HepG2 (cell line): ENCODE measurements around the gene IMPDH1. TPM values are rescaled to one million over a fixed set of nuclear protein-coding genes. Genes with fewer than 3 reads are reported as not detected.

ENCODE experiments used
- ATAC-seq: fragments of 200-7000 bp; cut with Tn5 transposase; 3 replicates; pipeline ENCODE4 v1.9.1; 2020; ENCODE audit warnings: mild to moderate bottlenecking, moderate library complexity
- BruUV-seq: library from RNA; stranded (reverse); fragments of 400-500 nt; replicated peaks from 2 replicates; lab custom pipeline; 2021; lab: Mats Ljungman, UMichigan
- CTCF ChIA-PET: fragments of 300-600 bp; formaldehyde crosslinking; extraction: SDS; loops from one replicate; lab custom pipeline; 2021; ENCODE audit warnings: low total read pairs, inconsistent platforms, low intra/inter-chr PET ratio; lab: Yijun Ruan, JAX
- POLR2A ChIA-PET: fragments of 350-600 bp; sonication (Branson Sonifier 250); formaldehyde crosslinking; loops from one replicate; lab custom pipeline; 2020; ENCODE audit warnings: antibody characterized with exemption, inconsistent platforms; lab: Yijun Ruan, JAX
- DNase-seq: peaks from one replicate; pipeline ENCODE4 v3.0.0-alpha.2; 2015; ENCODE audit warnings: low spot score
- FAIRE-seq: peaks from 3 replicates; lab custom pipeline; 2011; peaks lifted over from hg19 to GRCh38; lab: Jason Lieb, UNC
- H2AFZ ChIP-seq: one replicate; pipeline ENCODE4 v1.6.1; 2011; ENCODE audit warnings: low read length, inconsistent platforms
- H3K27ac ChIP-seq: fragments of 300-600 bp; 3 replicates; pipeline ENCODE4 v1.8.0; 2011; ENCODE audit warnings: mixed run types, mild to moderate bottlenecking, mixed read lengths, low read length, inconsistent platforms; ENCODE audit not compliant: insufficient read depth; ENCODE audit errors: extremely low read length
- H3K27me3 ChIP-seq, 2 experiments: fragments of 200-600 bp in 1 of 2; 2 replicates in 1 of 2; 3 replicates in 1 of 2; pipeline versions ENCODE4 v1.6.0 to v1.8.0; 2011; ENCODE audit warnings: low read length in 2 of 2, mild to moderate bottlenecking in 2 of 2, moderate library complexity in 2 of 2, inconsistent platforms in 1 of 2; ENCODE audit not compliant: insufficient read depth in 2 of 2, control insufficient read depth in 1 of 2
- H3K36me3 ChIP-seq, 2 experiments: fragments of 200-600 bp in 1 of 2; replicated peaks in 1 of 2; 2 replicates in 1 of 2; 3 replicates in 1 of 2; pipeline versions ENCODE4 v1.5.1 to v1.8.0; 2011; ENCODE audit warnings: low read length in 2 of 2, inconsistent platforms in 1 of 2; ENCODE audit not compliant: insufficient read depth in 2 of 2, control insufficient read depth in 1 of 2
- H3K4me1 ChIP-seq: 2 replicates; pipeline ENCODE4 v1.5.1; 2012; ENCODE audit warnings: low read length, inconsistent platforms; ENCODE audit not compliant: insufficient read depth
- H3K4me2 ChIP-seq: 2 replicates; pipeline ENCODE4 v1.6.0; 2011; ENCODE audit warnings: low read depth, low read length, inconsistent platforms
- H3K4me3 ChIP-seq, 3 experiments: fragments of 200-600 bp in 1 of 3; sonication (generic), shearing (Covaris generic) in 1 of 3; replicated peaks in 1 of 3; 2 replicates each; pipeline ENCODE4 v1.5.1; 2011 to 2016; ENCODE audit warnings: low read length in 3 of 3, inconsistent platforms in 2 of 3, low read depth in 2 of 3, mild to moderate bottlenecking in 2 of 3, control low read depth in 1 of 3, mixed read lengths in 1 of 3; ENCODE audit not compliant: insufficient read depth in 1 of 3
- H3K79me2 ChIP-seq: one replicate; pipeline ENCODE4 v1.6.1; 2011; ENCODE audit warnings: low read length, inconsistent platforms; ENCODE audit not compliant: insufficient read depth
- H3K9ac ChIP-seq: 2 replicates; pipeline ENCODE4 v1.6.0; 2011; ENCODE audit warnings: mild to moderate bottlenecking, low read depth, low read length, inconsistent platforms; ENCODE audit not compliant: insufficient read depth
- H3K9me3 ChIP-seq: 2 replicates; pipeline ENCODE4 v1.5.1; 2012; ENCODE audit warnings: mild to moderate bottlenecking, low read length
- H4K20me1 ChIP-seq: 2 replicates; pipeline ENCODE4 v1.6.0; 2011; ENCODE audit warnings: inconsistent platforms, mild to moderate bottlenecking, low read length, moderate library complexity; ENCODE audit not compliant: insufficient read depth
- DZIP1 ChIP-seq: sonication (generic); formaldehyde crosslinking; IDR thresholded peaks from 2 replicates; pipeline ENCODE4 v1.5.0; 2020; ENCODE audit warnings: mild to moderate bottlenecking, missing genetic modification reagents
- HOXA9 ChIP-seq: sonication (generic); formaldehyde crosslinking; IDR thresholded peaks from 2 replicates; pipeline ENCODE4 v1.8.1; 2022; ENCODE audit warnings: missing genetic modification reagents, mild to moderate bottlenecking, moderate library complexity, borderline replicate concordance
- ZBTB4 ChIP-seq: sonication (generic); formaldehyde crosslinking; IDR thresholded peaks from 2 replicates; pipeline ENCODE4 v1.4.0; 2020; ENCODE audit warnings: missing genetic modification reagents, mild to moderate bottlenecking, borderline replicate concordance
- ZNF724P ChIP-seq: sonication (generic); formaldehyde crosslinking; IDR thresholded peaks from 2 replicates; pipeline ENCODE4 v1.8.0; 2022; ENCODE audit warnings: missing genetic modification reagents, borderline replicate concordance
- WGBS: methylation state at CpG from one replicate; pipeline ENCODE4 v1.1.6; 2017; ENCODE audit warnings: low lambda C conversion rate; 5-methylcytosine and 5-hydroxymethylcytosine counted together
- in situ Hi-C: cut with HindIII; loops from 2 replicates; pipeline ENCODE4 v1.10.0; 2017; ENCODE audit warnings: low pct_unique_long_range_greater_than_20kb; ENCODE audit not compliant: extremely low pct_ligation_motif_present
- intact Hi-C: fragments of 100-400 bp; cut with micrococcal nuclease; formaldehyde crosslinking; loops from one replicate; pipeline ENCODE4 v1.10.0; 2022; ENCODE audit not compliant: unreplicated experiment
- polyA plus RNA-seq, 8 experiments: library from polyadenylated mRNA; depleted of rRNA in 3 of 8; stranded (reverse) in 7 of 8; unstranded in 1 of 8; fragments of >200 nt; fragmentation: Illumina TruSeq in 4 of 8; extraction: Trizol in 4 of 8; gene quantifications; 2 replicates each; pipeline versions ENCODE4 v1.2.1 to v1.2.3, GENCODE V29; 2011 to 2016; ENCODE audit warnings: low read depth in 4 of 8, missing spikeins in 1 of 8, mixed read lengths in 1 of 8; ENCODE audit not compliant: insufficient read depth in 1 of 8
- total RNA-seq, 5 experiments: library from RNA; depleted of rRNA; stranded (reverse); fragments of >200 nt; fragmentation: Illumina TruSeq; extraction: Trizol; gene quantifications; 2 replicates each; pipeline ENCODE4 v1.2.3, GENCODE V29; 2016; ENCODE audit warnings: low read depth in 1 of 5

Gene IMPDH1
- total and polyA plus RNA-seq, 2 of the 13 experiments (the other 11 are each of a cell fraction or from before 2014, with no cell fraction given) = 22.8 to 34.0 TPM

- TF ChIP-seq ZBTB4 (CRISPR knock-in tag) = no peak
- TF ChIP-seq HOXA9 = no peak
Measured at GRCh38 chr7:128419257-128419656, 9.5 kb upstream of the IMPDH1 start (continued).

GRCh38 chr7:128417071-128417470, 7.3 kb upstream of the IMPDH1 start:
- DNase-seq = no peak
- ChIA-PET POLR2A (no interaction called here), CTCF (no interaction called here)
- Histone ChIP-seq H3K9me3 (no peaks in the 10 kb centered on the region), H2AFZ (no peak overlapping the region), H3K4me2 (no peak overlapping the region), H3K27ac (no peak overlapping the region), H3K27me3 (peaks cover 0 to 37% of the 10 kb centered on the region in 2 experiments; a peak in 4 of 5 replicates), H3K4me3 (no peak overlapping the region), H4K20me1 (no peaks in the 10 kb centered on the region), H3K9ac (no peak overlapping the region), H3K4me1 (peaks cover 13% of the 10 kb centered on the region), H3K79me2 (no peaks in the 10 kb centered on the region), H3K36me3 (no peaks in the 10 kb centered on the region)
- intact Hi-C loops = no loop called here
- in situ Hi-C loops = no loop called here
- WGBS = 46% methylated on average over 3 of the region's 3 CpGs
- BruUV-seq = no TSS peak
- TF ChIP-seq DZIP1 = no peak
- TF ChIP-seq ZNF724P (CRISPR knock-in tag) = no peak
- ATAC-seq = no peak
- FAIRE-seq = no peak
